Loucy (cell line): ENCODE data around the gene PDE3B.
A peak's percentile ranks its signal among the peaks of the same experiment; 100 is the strongest.
"Not testable (repeated sequence)": the region's sequence is repeated elsewhere in the genome, so short reads cannot be mapped to it uniquely, and the experiment has no call there.

Source experiments
- H2AFZ ChIP-seq: fragments of 200-600 bp; sonication (generic); 2 replicates; pipeline ENCODE4 v1.6.0; 2016; ENCODE audit warnings: antibody characterized with exemption, mild to moderate bottlenecking, low read length, moderate library complexity
- H3F3A ChIP-seq: fragments of 200-600 bp; 2 replicates; pipeline ENCODE4 v1.6.0; 2016; ENCODE audit warnings: antibody characterized with exemption, low read depth, mild to moderate bottlenecking
- H3K27me3 ChIP-seq: fragments of 200-600 bp; sonication (generic); 2 replicates; pipeline ENCODE4 v1.6.1; 2014; ENCODE audit warnings: low read length, mild to moderate bottlenecking; ENCODE audit not compliant: insufficient read depth, poor library complexity, severe bottlenecking
- H3K36me3 ChIP-seq: fragments of 200-600 bp; sonication (generic); 2 replicates; pipeline ENCODE4 v1.6.1; 2016; ENCODE audit warnings: low read length; ENCODE audit not compliant: insufficient read depth
- H3K4me1 ChIP-seq: fragments of 200-600 bp; sonication (generic); 2 replicates; pipeline ENCODE4 v1.5.1; 2014; ENCODE audit warnings: low read length, mild to moderate bottlenecking; ENCODE audit not compliant: insufficient read depth, poor library complexity, severe bottlenecking
- H3K4me2 ChIP-seq: fragments of 200-600 bp; sonication (generic); 2 replicates; pipeline ENCODE4 v1.6.0; 2014; ENCODE audit warnings: antibody characterized with exemption, low read length, low read depth, mild to moderate bottlenecking; ENCODE audit not compliant: poor library complexity, severe bottlenecking
- H3K4me3 ChIP-seq: fragments of 200-600 bp; sonication (generic); 2 replicates; pipeline ENCODE4 v1.5.1; 2014; ENCODE audit warnings: low read length, mild to moderate bottlenecking, mixed read lengths; ENCODE audit not compliant: poor library complexity, severe bottlenecking
- H3K79me2 ChIP-seq: fragments of 200-600 bp; sonication (generic); 2 replicates; pipeline ENCODE4 v1.6.1; 2014; ENCODE audit warnings: low read length; ENCODE audit not compliant: insufficient read depth
- H3K9ac ChIP-seq: fragments of 200-600 bp; sonication (generic); 2 replicates; pipeline ENCODE4 v1.6.0; 2014; ENCODE audit warnings: mild to moderate bottlenecking, low read depth, low read length, moderate library complexity; ENCODE audit not compliant: poor library complexity, severe bottlenecking
- H3K9me2 ChIP-seq: fragments of 200-600 bp; sonication (generic); replicated peaks from 2 replicates; pipeline ENCODE4 v1.6.1; 2016; ENCODE audit warnings: low read depth, low read length, mixed read lengths
- H3K9me3 ChIP-seq: fragments of 200-600 bp; sonication (generic); 2 replicates; pipeline ENCODE4 v1.6.1; 2014; ENCODE audit warnings: mild to moderate bottlenecking, antibody characterized with exemption, low read length, low read depth; ENCODE audit not compliant: insufficient read depth
- H4K20me1 ChIP-seq: fragments of 200-600 bp; sonication (generic); 2 replicates; pipeline ENCODE4 v1.6.0; 2014; ENCODE audit warnings: antibody characterized with exemption, low read length, mild to moderate bottlenecking; ENCODE audit not compliant: insufficient read depth, poor library complexity, severe bottlenecking
- EZH2phosphoT487 ChIP-seq: fragments of 200-600 bp; IDR thresholded peaks from 2 replicates; pipeline ENCODE4 v1.6.1; 2018; ENCODE audit warnings: antibody characterized with exemption, mild to moderate bottlenecking, moderate library complexity, borderline replicate concordance
- TF ChIP-seq, protein P1 (sequence below): fragments of 200-600 bp; sonication (generic); conservative IDR thresholded peaks from 2 replicates; pipeline ENCODE4 v1.5.1; 2014; ENCODE audit warnings: mild to moderate bottlenecking, antibody characterized with exemption, low read length

PDE3B gene

DNA sequence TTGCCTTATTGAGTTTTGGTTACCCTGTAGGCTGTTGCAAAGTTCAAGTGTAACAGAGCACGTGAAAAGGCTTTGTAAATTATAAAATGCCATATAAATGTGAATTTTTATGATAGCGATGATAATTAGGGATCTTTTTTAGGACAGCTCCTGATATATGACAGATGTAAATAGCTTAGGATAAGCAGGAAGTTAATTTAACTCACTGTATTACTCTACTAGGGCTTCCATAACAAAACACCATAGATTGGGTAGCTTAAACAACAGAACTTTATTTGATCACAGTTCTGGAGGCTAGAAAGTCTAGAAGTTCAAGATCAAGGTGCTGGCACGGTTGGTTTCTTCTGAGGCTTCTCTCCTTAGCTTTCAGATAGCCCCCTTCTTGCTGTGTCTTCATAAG lies 17.0 kb upstream of the PDE3B start:
- TF ChIP-seq EZH2phosphoT487: no peak
- TF ChIP-seq, protein P1, sequence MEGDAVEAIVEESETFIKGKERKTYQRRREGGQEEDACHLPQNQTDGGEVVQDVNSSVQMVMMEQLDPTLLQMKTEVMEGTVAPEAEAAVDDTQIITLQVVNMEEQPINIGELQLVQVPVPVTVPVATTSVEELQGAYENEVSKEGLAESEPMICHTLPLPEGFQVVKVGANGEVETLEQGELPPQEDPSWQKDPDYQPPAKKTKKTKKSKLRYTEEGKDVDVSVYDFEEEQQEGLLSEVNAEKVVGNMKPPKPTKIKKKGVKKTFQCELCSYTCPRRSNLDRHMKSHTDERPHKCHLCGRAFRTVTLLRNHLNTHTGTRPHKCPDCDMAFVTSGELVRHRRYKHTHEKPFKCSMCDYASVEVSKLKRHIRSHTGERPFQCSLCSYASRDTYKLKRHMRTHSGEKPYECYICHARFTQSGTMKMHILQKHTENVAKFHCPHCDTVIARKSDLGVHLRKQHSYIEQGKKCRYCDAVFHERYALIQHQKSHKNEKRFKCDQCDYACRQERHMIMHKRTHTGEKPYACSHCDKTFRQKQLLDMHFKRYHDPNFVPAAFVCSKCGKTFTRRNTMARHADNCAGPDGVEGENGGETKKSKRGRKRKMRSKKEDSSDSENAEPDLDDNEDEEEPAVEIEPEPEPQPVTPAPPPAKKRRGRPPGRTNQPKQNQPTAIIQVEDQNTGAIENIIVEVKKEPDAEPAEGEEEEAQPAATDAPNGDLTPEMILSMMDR: no peak

DNA sequence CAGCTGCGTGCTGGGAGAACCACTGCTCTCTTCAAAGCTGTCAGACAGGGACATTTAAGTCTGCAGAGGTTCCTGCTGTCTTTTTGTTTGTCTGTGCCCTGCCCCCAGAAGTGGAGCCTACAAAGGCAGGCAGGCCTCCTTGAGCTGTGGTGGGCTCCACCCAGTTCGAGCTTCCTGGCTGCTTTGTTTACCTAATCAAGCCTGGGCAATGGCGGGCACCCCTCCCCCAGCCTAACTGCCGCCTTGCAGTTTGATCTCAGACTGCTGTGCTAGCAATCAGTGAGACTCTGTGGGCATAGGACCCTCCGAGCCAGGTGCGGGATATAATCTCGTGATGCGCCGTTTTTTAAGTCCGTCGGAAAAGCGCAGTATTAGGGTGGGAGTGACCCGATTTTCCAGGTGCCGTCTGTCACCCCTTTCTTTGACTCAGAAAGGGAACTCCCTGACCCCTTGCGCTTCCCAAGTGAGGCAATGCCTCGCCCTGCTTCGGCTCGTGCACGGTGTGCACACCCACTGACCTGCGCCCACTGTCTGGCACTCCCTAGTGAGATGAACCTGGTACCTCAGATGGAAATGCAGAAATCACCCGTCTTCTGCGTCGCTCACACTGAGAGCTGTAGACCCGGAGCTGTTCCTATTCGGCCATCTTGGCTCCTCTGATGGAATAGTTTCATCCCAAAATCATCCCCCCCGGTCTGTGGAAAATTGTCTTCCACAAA lies 9.9 kb upstream of the PDE3B start:
- not testable (repeated sequence) for H2AFZ ChIP-seq, H3K9me2 ChIP-seq, H3K27me3 ChIP-seq, H3K9me3 ChIP-seq, H4K20me1 ChIP-seq, H3K36me3 ChIP-seq
- Histone ChIP-seq H3K9ac (peak overlapping the region; percentile 21), H3K4me3 (peak overlapping the region; percentile 49), H3K4me2 (peak overlapping the region; percentile 65), H3K79me2 (peaks cover 36% of the 10 kb centered on the region), H3K4me1 (peaks cover 46% of the 10 kb centered on the region), H3F3A (peaks cover 18% of the 10 kb centered on the region)

More for the DNA sequence above, 17.0 kb upstream of the PDE3B start:
- no peak overlapping the region for H3K4me3 ChIP-seq
- no peaks in the 10 kb centered on the region for H4K20me1 ChIP-seq
- no peaks in the 10 kb centered on the region for H3F3A ChIP-seq
- no peaks in the 10 kb centered on the region for H3K27me3 ChIP-seq
- H2AFZ ChIP-seq: no peak overlapping the region
- H3K4me1 ChIP-seq: peaks cover 21% of the 10 kb centered on the region
- no peaks in the 10 kb centered on the region for H3K36me3 ChIP-seq
- H3K9me2 ChIP-seq: no peaks in the 10 kb centered on the region
- no peak overlapping the region for H3K4me2 ChIP-seq
- no peaks in the 10 kb centered on the region for H3K79me2 ChIP-seq
- no peak overlapping the region for H3K9ac ChIP-seq
- no peaks in the 10 kb centered on the region for H3K9me3 ChIP-seq

- TF ChIP-seq, protein P1: no peak
- no peak for TF ChIP-seq EZH2phosphoT487
- no peaks in the 10 kb centered on the region for H3K9me3 ChIP-seq
- H3K36me3 ChIP-seq: no peaks in the 10 kb centered on the region
- H3K4me3 ChIP-seq: peak overlapping the region; percentile 49
- H3K9ac ChIP-seq: peak overlapping the region; percentile 55
- no peaks in the 10 kb centered on the region for H4K20me1 ChIP-seq
- H2AFZ ChIP-seq: no peak overlapping the region
- H3K9me2 ChIP-seq: no peaks in the 10 kb centered on the region
- peaks cover 56% of the 10 kb centered on the region for H3K4me1 ChIP-seq
- peak overlapping the region; percentile 65 for H3K4me2 ChIP-seq
- no peaks in the 10 kb centered on the region for H3K27me3 ChIP-seq
- H3K79me2 ChIP-seq: peaks cover 46% of the 10 kb centered on the region
- peaks cover 18% of the 10 kb centered on the region for H3F3A ChIP-seq
Observed at GRCh38 chr11:14634813-14635212, 8.8 kb upstream of the PDE3B start.

- H3K9me2 ChIP-seq: no peaks in the 10 kb centered on the region
- H3K4me3 ChIP-seq: peak overlapping the region; percentile 49
- no peaks in the 10 kb centered on the region for H3K27me3 ChIP-seq
- H3K36me3 ChIP-seq: no peaks in the 10 kb centered on the region
- no peaks in the 10 kb centered on the region for H3K9me3 ChIP-seq
- H3K4me1 ChIP-seq: peaks cover 61% of the 10 kb centered on the region
- peak overlapping the region; percentile 65 for H3K4me2 ChIP-seq
- H3K79me2 ChIP-seq: peaks cover 53% of the 10 kb centered on the region
- H3K9ac ChIP-seq: peak overlapping the region; percentile 55
- no peak overlapping the region for H2AFZ ChIP-seq
- TF ChIP-seq, protein P1: no peak
- H4K20me1 ChIP-seq: no peaks in the 10 kb centered on the region
- peaks cover 18% of the 10 kb centered on the region for H3F3A ChIP-seq
Observed at GRCh38 chr11:14635546-14635945, 8.1 kb upstream of the PDE3B start.
